ENCODE data around the gene PLEKHH2. TPM values are rescaled to one million over a fixed set of nuclear protein-coding genes. Genes with fewer than 3 reads are reported as not detected.
A peak's percentile ranks its signal among the peaks of the same experiment; 100 is the strongest.

Gene PLEKHH2
- 6.5 TPM for polyA plus RNA-seq (2013, experiment 1 of 2)
- 6.1 TPM for polyA plus RNA-seq (2013, experiment 2 of 2)

DNA sequence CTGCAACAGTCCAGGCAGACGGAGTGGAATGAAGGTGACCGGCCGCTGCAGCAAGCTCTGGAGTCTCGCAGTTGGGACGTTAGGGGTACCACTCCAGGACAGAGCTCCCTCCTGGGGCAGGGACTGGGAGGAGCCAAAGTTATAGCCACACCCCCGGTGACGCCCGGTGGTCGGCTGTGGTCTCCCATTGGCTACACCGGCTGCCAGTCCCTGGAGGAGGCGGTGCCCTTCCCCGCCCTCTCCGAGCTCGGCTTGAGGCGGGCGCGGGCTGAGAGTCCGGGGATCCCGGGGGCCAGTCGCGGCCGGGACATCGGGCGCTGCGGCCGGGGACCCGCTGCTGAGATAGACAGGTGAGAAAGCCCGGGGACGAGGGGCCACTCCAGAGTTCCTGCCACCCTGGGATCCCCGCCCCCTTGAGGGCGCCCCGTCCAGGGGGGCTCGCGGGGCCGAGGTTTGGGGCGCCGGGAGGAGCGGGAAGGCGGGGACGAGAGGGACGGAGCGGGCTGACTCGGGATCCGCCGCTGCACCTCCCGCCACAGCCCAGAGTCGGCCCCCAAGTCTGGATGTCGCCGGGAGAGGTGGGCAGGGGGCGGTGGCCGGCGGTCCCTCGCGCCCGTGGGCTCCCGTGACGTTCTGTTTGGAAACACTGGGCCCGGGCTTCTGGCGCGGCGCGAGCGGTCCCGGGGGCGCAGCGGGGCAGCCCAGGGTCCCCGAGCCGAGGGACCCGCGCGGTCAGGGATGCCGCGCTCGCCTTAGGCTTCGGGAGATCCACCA lies at the start of gene PLEKHH2:
PLEKHH2 (plus strand) TSS at position 231 of the 774 bp plus-strand sequence. CDS start 7,414 bp downstream, outside the sequence.
- Histone ChIP-seq H2BK5ac (ENCODE audit: low read depth, low read length, poor library complexity, severe bottlenecking) (no peak within 1 kb of the TSS), H3K23ac (ENCODE audit: low read length in 2 of 2) (no peak within 1 kb of the TSS), H3K9ac (ENCODE audit: low read length) (peak within 1 kb of the TSS; percentile 83), H2AFZ (ENCODE audit: low read depth, low read length) (peak within 1 kb of the TSS; percentile 72), H3K79me1 (replicated peaks; ENCODE audit: low read length, poor library complexity, severe bottlenecking) (peaks cover 11% of the 10 kb centered on the region), H3K18ac (ENCODE audit: low read depth in 1 of 2, low read length in 2 of 2) (peak within 1 kb of the TSS; percentile 13 to 37), H2BK120ac (ENCODE audit: low read depth, low read length) (peak within 1 kb of the TSS; percentile 54), H3K4me2 (ENCODE audit: low read length, poor library complexity, severe bottlenecking) (peak within 1 kb of the TSS; percentile 64), H2BK15ac (ENCODE audit: low read depth, poor library complexity, severe bottlenecking) (peak within 1 kb of the TSS; percentile 89), H3K4ac (ENCODE audit: low read depth in 1 of 2, low read length in 2 of 2) (no peak within 1 kb of the TSS), H3K9me3 (ENCODE audit: control insufficient read depth, low read length) (no peaks in the 10 kb centered on the region), H3K14ac (ENCODE audit: low read length in 2 of 2) (peak within 1 kb of the TSS in 1 of 2 experiments; percentile 13), H3K36me3 (ENCODE audit: control insufficient read depth in 1 of 2, insufficient read depth in 2 of 2, low read depth in 1 of 2, low read length in 2 of 2) (no peaks in the 10 kb centered on the region), H2BK12ac (ENCODE audit: low read length in 2 of 2) (peak within 1 kb of the TSS; percentile 56 to 94), H3K27ac (ENCODE audit: low read length, poor library complexity, severe bottlenecking) (no peak within 1 kb of the TSS), H3K27me3 (ENCODE audit: control insufficient read depth in 1 of 2, insufficient read depth in 1 of 2, low read length in 2 of 2) (no peaks in the 10 kb centered on the region), H2AK5ac (ENCODE audit: low read length, severe bottlenecking) (no peak within 1 kb of the TSS), H3K4me1 (ENCODE audit: control insufficient read depth, insufficient read depth, low read depth, low read length) (peaks cover 6% of the 10 kb centered on the region), H3K4me3 (ENCODE audit: insufficient read depth in 1 of 2, low read depth in 1 of 2, low read length in 2 of 2) (peak within 1 kb of the TSS; percentile 82 to 84), H4K8ac (ENCODE audit: low read length) (peak within 1 kb of the TSS; percentile 37), H4K91ac (ENCODE audit: low read length) (peak within 1 kb of the TSS; percentile 57)
- peak; percentile 89 for DNase-seq
- WGBS = under 1% methylated on average over 67 of the region's 75 CpGs

- Histone ChIP-seq H3K4ac (ENCODE audit: low read depth in 1 of 2, low read length in 2 of 2) (no peak overlapping the region), H3K79me1 (replicated peaks; ENCODE audit: low read length, poor library complexity, severe bottlenecking) (peaks cover 8% of the 10 kb centered on the region), H2BK5ac (ENCODE audit: low read depth, low read length, poor library complexity, severe bottlenecking) (no peak overlapping the region), H3K4me1 (ENCODE audit: control insufficient read depth, insufficient read depth, low read depth, low read length) (peaks cover 2% of the 10 kb centered on the region), H3K14ac (ENCODE audit: low read length in 2 of 2) (no peak overlapping the region), H3K9me3 (ENCODE audit: control insufficient read depth, low read length) (no peaks in the 10 kb centered on the region), H3K4me2 (ENCODE audit: low read length, poor library complexity, severe bottlenecking) (no peak overlapping the region), H4K8ac (ENCODE audit: low read length) (no peak overlapping the region), H3K36me3 (ENCODE audit: control insufficient read depth in 1 of 2, insufficient read depth in 2 of 2, low read depth in 1 of 2, low read length in 2 of 2) (peaks cover 0 to 44% of the 10 kb centered on the region in 2 experiments), H3K27ac (ENCODE audit: low read length, poor library complexity, severe bottlenecking) (no peak overlapping the region), H3K18ac (ENCODE audit: low read depth in 1 of 2, low read length in 2 of 2) (no peak overlapping the region), H2BK12ac (ENCODE audit: low read length in 2 of 2) (no peak overlapping the region), H3K9ac (ENCODE audit: low read length) (no peak overlapping the region), H3K4me3 (ENCODE audit: insufficient read depth in 1 of 2, low read depth in 1 of 2, low read length in 2 of 2) (no peak overlapping the region), H2AK5ac (ENCODE audit: low read length, severe bottlenecking) (no peak overlapping the region), H3K27me3 (ENCODE audit: control insufficient read depth in 1 of 2, insufficient read depth in 1 of 2, low read length in 2 of 2) (no peaks in the 10 kb centered on the region), H3K23ac (ENCODE audit: low read length in 2 of 2) (no peak overlapping the region), H2BK120ac (ENCODE audit: low read depth, low read length) (no peak overlapping the region), H4K91ac (ENCODE audit: low read length) (no peak overlapping the region), H2AFZ (ENCODE audit: low read depth, low read length) (no peak overlapping the region), H2BK15ac (ENCODE audit: low read depth, poor library complexity, severe bottlenecking) (no peak overlapping the region)
- no peak for DNase-seq
These were observed 44.6 kb upstream of the PLEKHH2 start for GRCh38 chr2:43592443-43592842.

DNA sequence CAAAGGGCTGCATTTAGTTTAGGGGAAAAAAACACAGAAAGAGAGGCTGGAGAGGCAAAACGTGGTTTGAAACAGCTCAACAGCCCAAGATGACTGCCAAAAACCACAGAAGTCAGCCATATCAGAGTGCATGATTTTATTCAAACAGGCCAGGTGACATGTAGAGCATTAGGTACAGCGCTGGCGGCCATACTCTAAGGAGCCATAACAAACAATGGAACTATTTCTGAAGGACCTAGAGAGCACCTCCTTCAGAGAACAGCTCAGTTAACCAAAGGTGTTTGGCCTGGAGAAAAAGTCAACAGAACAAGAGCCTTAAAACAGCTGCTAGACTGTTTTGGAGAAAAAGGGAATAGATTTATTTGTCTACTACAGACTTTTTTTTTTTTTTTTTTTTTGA lies 43.8 kb upstream of the PLEKHH2 start:
- H3K23ac ChIP-seq (ENCODE audit: low read length in 2 of 2) = no peak overlapping the region
- H3K18ac ChIP-seq (ENCODE audit: low read depth in 1 of 2, low read length in 2 of 2) = no peak overlapping the region
- H2AK5ac ChIP-seq (ENCODE audit: low read length, severe bottlenecking) = no peak overlapping the region
- H3K4me1 ChIP-seq (ENCODE audit: control insufficient read depth, insufficient read depth, low read depth, low read length) = peaks cover 2% of the 10 kb centered on the region
- no peak overlapping the region for H3K14ac ChIP-seq (ENCODE audit: low read length in 2 of 2)
- H3K36me3 ChIP-seq (ENCODE audit: control insufficient read depth in 1 of 2, insufficient read depth in 2 of 2, low read depth in 1 of 2, low read length in 2 of 2) = peaks cover 0 to 36% of the 10 kb centered on the region in 2 experiments
- no peak overlapping the region for H3K4ac ChIP-seq (ENCODE audit: low read depth in 1 of 2, low read length in 2 of 2)
- H3K9me3 ChIP-seq (ENCODE audit: control insufficient read depth, low read length) = no peaks in the 10 kb centered on the region
- H2BK12ac ChIP-seq (ENCODE audit: low read length in 2 of 2) = no peak overlapping the region
- no peak overlapping the region for H4K8ac ChIP-seq (ENCODE audit: low read length)
- no peak overlapping the region for H3K4me3 ChIP-seq (ENCODE audit: insufficient read depth in 1 of 2, low read depth in 1 of 2, low read length in 2 of 2)
- H2BK120ac ChIP-seq (ENCODE audit: low read depth, low read length) = no peak overlapping the region
- no peak overlapping the region for H3K27ac ChIP-seq (ENCODE audit: low read length, poor library complexity, severe bottlenecking)
- no peak overlapping the region for H2AFZ ChIP-seq (ENCODE audit: low read depth, low read length)
- no peak overlapping the region for H3K9ac ChIP-seq (ENCODE audit: low read length)
- H3K4me2 ChIP-seq (ENCODE audit: low read length, poor library complexity, severe bottlenecking) = no peak overlapping the region
- H3K27me3 ChIP-seq (ENCODE audit: control insufficient read depth in 1 of 2, insufficient read depth in 1 of 2, low read length in 2 of 2) = no peaks in the 10 kb centered on the region
- WGBS = 100% methylated on average over 3 of the region's 3 CpGs
- no peak for DNase-seq
- H4K91ac ChIP-seq (ENCODE audit: low read length) = no peak overlapping the region
- H3K79me1 ChIP-seq (replicated peaks; ENCODE audit: low read length, poor library complexity, severe bottlenecking) = peaks cover 8% of the 10 kb centered on the region
- H2BK15ac ChIP-seq (ENCODE audit: low read depth, poor library complexity, severe bottlenecking) = no peak overlapping the region
- no peak overlapping the region for H2BK5ac ChIP-seq (ENCODE audit: low read depth, low read length, poor library complexity, severe bottlenecking)

DNA sequence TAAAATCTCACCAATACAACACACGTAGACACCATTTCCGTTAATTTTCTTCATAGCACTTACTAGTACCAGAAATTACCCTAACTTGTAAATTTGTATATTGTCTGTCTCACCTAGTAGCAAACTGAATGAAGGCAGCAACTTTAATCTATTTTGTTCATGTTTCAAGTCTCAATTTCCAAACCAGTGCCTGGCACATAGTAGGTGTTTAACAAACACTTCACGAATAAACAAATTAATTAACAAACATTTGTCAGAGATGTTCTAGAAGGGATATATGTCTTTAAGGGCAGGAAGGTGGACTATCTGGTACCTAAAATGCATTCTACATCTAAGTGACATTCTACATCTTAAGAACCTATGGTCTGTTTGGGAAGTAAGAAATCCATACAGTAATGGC lies 42.2 kb upstream of the PLEKHH2 start:
- no peak overlapping the region for H4K8ac ChIP-seq (ENCODE audit: low read length)
- no peak for DNase-seq
- no peak overlapping the region for H2BK15ac ChIP-seq (ENCODE audit: low read depth, poor library complexity, severe bottlenecking)
- H2AK5ac ChIP-seq (ENCODE audit: low read length, severe bottlenecking) = no peak overlapping the region
- H3K18ac ChIP-seq (ENCODE audit: low read depth in 1 of 2, low read length in 2 of 2) = no peak overlapping the region
- H3K27me3 ChIP-seq (ENCODE audit: control insufficient read depth in 1 of 2, insufficient read depth in 1 of 2, low read length in 2 of 2) = no peaks in the 10 kb centered on the region
- H2AFZ ChIP-seq (ENCODE audit: low read depth, low read length) = no peak overlapping the region
- H4K91ac ChIP-seq (ENCODE audit: low read length) = no peak overlapping the region
- no peak overlapping the region for H3K4ac ChIP-seq (ENCODE audit: low read depth in 1 of 2, low read length in 2 of 2)
- WGBS = 87% methylated on average over 2 of the region's 3 CpGs
- H2BK12ac ChIP-seq (ENCODE audit: low read length in 2 of 2) = no peak overlapping the region
- H3K23ac ChIP-seq (ENCODE audit: low read length in 2 of 2) = no peak overlapping the region
- H3K9ac ChIP-seq (ENCODE audit: low read length) = peak overlapping the region; percentile 98
- H3K36me3 ChIP-seq (ENCODE audit: control insufficient read depth in 1 of 2, insufficient read depth in 2 of 2, low read depth in 1 of 2, low read length in 2 of 2) = peaks cover 0 to 20% of the 10 kb centered on the region in 2 experiments
- H3K27ac ChIP-seq (ENCODE audit: low read length, poor library complexity, severe bottlenecking) = no peak overlapping the region
- peak overlapping the region; percentile 84 for H3K4me2 ChIP-seq (ENCODE audit: low read length, poor library complexity, severe bottlenecking)
- peak overlapping the region in 1 of 2 experiments; percentile 97 for H3K4me3 ChIP-seq (ENCODE audit: insufficient read depth in 1 of 2, low read depth in 1 of 2, low read length in 2 of 2)
- H3K9me3 ChIP-seq (ENCODE audit: control insufficient read depth, low read length) = no peaks in the 10 kb centered on the region
- no peak overlapping the region for H2BK120ac ChIP-seq (ENCODE audit: low read depth, low read length)
- H2BK5ac ChIP-seq (ENCODE audit: low read depth, low read length, poor library complexity, severe bottlenecking) = no peak overlapping the region
- H3K14ac ChIP-seq (ENCODE audit: low read length in 2 of 2) = no peak overlapping the region
- H3K79me1 ChIP-seq (replicated peaks; ENCODE audit: low read length, poor library complexity, severe bottlenecking) = peaks cover 5% of the 10 kb centered on the region
- peaks cover 2% of the 10 kb centered on the region for H3K4me1 ChIP-seq (ENCODE audit: control insufficient read depth, insufficient read depth, low read depth, low read length)
